ENCODE results near the gene PROM1. TPM values are rescaled to one million over a fixed set of nuclear protein-coding genes. Genes with fewer than 3 reads are reported as not detected.

Gene PROM1
- total RNA-seq, 2 donors from 2014 or later = 34.3 to 63.9 TPM

GRCh38 chr4:15953625-15954024 is 130.2 kb downstream of the PROM1 start:
- DNase-seq = no peak
- intact Hi-C loops (cut with DNase I) = loop anchor here (10.0 kb wide), 1 partner anchor 219 kb away; no protein-coding TSS in a partner anchor
- no peak overlapping the region for H3K27ac ChIP-seq
- H3K9ac ChIP-seq (ENCODE audit: low read depth in 2 of 2, low read length in 2 of 2) = no peak overlapping the region
- no peaks in the 10 kb centered on the region for H3K9me3 ChIP-seq
- no peak for TF ChIP-seq CTCF (IDR thresholded peaks at IDR 0.05)
- H3K36me3 ChIP-seq = no peaks in the 10 kb centered on the region
- no peak overlapping the region for H3K4me3 ChIP-seq
- no peaks in the 10 kb centered on the region for H3K4me1 ChIP-seq
- H3K27me3 ChIP-seq = no peaks in the 10 kb centered on the region

- intact Hi-C loops (cut with DNase I) = loop anchor here (10.0 kb wide), 1 partner anchor 217 kb away; no protein-coding TSS in a partner anchor
- Histone ChIP-seq H3K27ac (no peak overlapping the region), H3K27me3 (no peaks in the 10 kb centered on the region), H3K4me3 (no peak overlapping the region), H3K4me1 (no peaks in the 10 kb centered on the region), H3K36me3 (no peaks in the 10 kb centered on the region), H3K9ac (ENCODE audit: low read depth in 2 of 2, low read length in 2 of 2) (no peak overlapping the region), H3K9me3 (no peaks in the 10 kb centered on the region)
- TF ChIP-seq CTCF (IDR thresholded peaks at IDR 0.05) = no peak
- no peak for DNase-seq
Measured at GRCh38 chr4:15951781-15952180, 132.0 kb downstream of the PROM1 start.

- intact Hi-C loops (cut with DNase I) = no loop called here
- H3K9me3 ChIP-seq = no peaks in the 10 kb centered on the region
- H3K4me3 ChIP-seq = no peak overlapping the region
- no peaks in the 10 kb centered on the region for H3K36me3 ChIP-seq
- DNase-seq = no peak
- H3K27ac ChIP-seq = no peak overlapping the region
- H3K27me3 ChIP-seq = no peaks in the 10 kb centered on the region
- no peaks in the 10 kb centered on the region for H3K4me1 ChIP-seq
- H3K9ac ChIP-seq (ENCODE audit: low read depth in 2 of 2, low read length in 2 of 2) = no peak overlapping the region
- TF ChIP-seq CTCF (IDR thresholded peaks at IDR 0.05) = no peak
Measured at GRCh38 chr4:15948826-15949225, 135.0 kb downstream of the PROM1 start.

- Histone ChIP-seq H3K27ac (no peak overlapping the region), H3K27me3 (no peaks in the 10 kb centered on the region), H3K36me3 (no peaks in the 10 kb centered on the region), H3K9ac (ENCODE audit: low read depth in 2 of 2, low read length in 2 of 2) (no peak overlapping the region), H3K9me3 (no peaks in the 10 kb centered on the region), H3K4me3 (no peak overlapping the region), H3K4me1 (no peaks in the 10 kb centered on the region)
- intact Hi-C loops (cut with DNase I) = no loop called here
- DNase-seq = no peak
- no peak for TF ChIP-seq CTCF (IDR thresholded peaks at IDR 0.05)
Measured at GRCh38 chr4:15947684-15948083, 136.1 kb downstream of the PROM1 start.

- Histone ChIP-seq H3K9ac (ENCODE audit: low read depth in 2 of 2, low read length in 2 of 2) (no peak overlapping the region), H3K36me3 (no peaks in the 10 kb centered on the region), H3K27ac (no peak overlapping the region), H3K9me3 (no peaks in the 10 kb centered on the region), H3K27me3 (no peaks in the 10 kb centered on the region), H3K4me1 (no peaks in the 10 kb centered on the region), H3K4me3 (no peak overlapping the region)
- intact Hi-C loops (cut with DNase I) = no loop called here
- no peak for TF ChIP-seq CTCF (IDR thresholded peaks at IDR 0.05)
- DNase-seq = no peak
Measured at GRCh38 chr4:15945516-15945915, 138.3 kb downstream of the PROM1 start.

GRCh38 chr4:15944895-15945294 is 138.9 kb downstream of the PROM1 start:
- H3K9me3 ChIP-seq = no peaks in the 10 kb centered on the region
- DNase-seq = no peak
- H3K27me3 ChIP-seq = no peaks in the 10 kb centered on the region
- H3K4me3 ChIP-seq = no peak overlapping the region
- H3K27ac ChIP-seq = no peak overlapping the region
- H3K4me1 ChIP-seq = no peaks in the 10 kb centered on the region
- H3K9ac ChIP-seq (ENCODE audit: low read depth in 2 of 2, low read length in 2 of 2) = no peak overlapping the region
- no peaks in the 10 kb centered on the region for H3K36me3 ChIP-seq
- intact Hi-C loops (cut with DNase I) = no loop called here
- TF ChIP-seq CTCF (IDR thresholded peaks at IDR 0.05) = no peak

Data from colonic mucosa (tissue), 4 donors.